Endothelial cell of umbilical vein (primary cell): ENCODE results near the gene PPM1N. TPM values are rescaled to one million over a fixed set of nuclear protein-coding genes. Genes with fewer than 3 reads are reported as not detected.

Source experiments
- BruUV-seq: library from RNA; stranded (reverse); fragments of 400-500 nt; replicated peaks from 2 replicates; lab custom pipeline; 2021; lab: Mats Ljungman, UMichigan
- CTCF ChIA-PET: fragments of 300-600, 350-600 bp; sonication (Branson Sonifier 250); formaldehyde crosslinking; loops from one replicate; lab custom pipeline; 2021; ENCODE audit warnings: antibody characterized with exemption, inconsistent platforms; lab: Charles Lee
- POLR2A ChIA-PET: fragments of 300-600, 350-600 bp; sonication (Branson Sonifier 250); formaldehyde crosslinking; loops from one replicate; lab custom pipeline; 2021; ENCODE audit warnings: antibody characterized with exemption, inconsistent platforms; lab: Charles Lee
- DNase-seq: peaks from one replicate; pipeline ENCODE4 v3.0.0-alpha.2; 2011; ENCODE audit warnings: low read depth, low spot score
- FAIRE-seq: peaks from 2 replicates; lab custom pipeline; 2011; peaks lifted over from hg19 to GRCh38; lab: Jason Lieb, UNC
- H2AFZ ChIP-seq: 2 replicates; pipeline ENCODE4 v1.6.0; 2012; ENCODE audit warnings: low read depth, low read length, control low read depth, inconsistent platforms
- H3K27ac ChIP-seq: 2 replicates; pipeline ENCODE4 v1.5.1; 2011; ENCODE audit warnings: low read depth, mild to moderate bottlenecking, control low read depth, low read length, moderate library complexity; ENCODE audit not compliant: insufficient read depth
- H3K27me3 ChIP-seq, 2 experiments: 2 replicates each; pipeline versions ENCODE4 v1.6.0 to v1.6.1; 2011; ENCODE audit warnings: low read length in 2 of 2, mixed read lengths in 1 of 2; ENCODE audit not compliant: control insufficient read depth in 2 of 2, insufficient read depth in 2 of 2
- H3K36me3 ChIP-seq, 2 experiments: 2 replicates in 1 of 2; 3 replicates in 1 of 2; pipeline ENCODE4 v1.5.1; 2011; ENCODE audit warnings: low read length in 2 of 2, mild to moderate bottlenecking in 1 of 2, moderate library complexity in 1 of 2; ENCODE audit not compliant: control insufficient read depth in 2 of 2, insufficient read depth in 2 of 2; ENCODE audit errors: extremely low read depth in 1 of 2
- H3K4me1 ChIP-seq: 3 replicates; pipeline ENCODE4 v1.5.1; 2011; ENCODE audit warnings: mild to moderate bottlenecking, low read length; ENCODE audit not compliant: control insufficient read depth, insufficient read depth; ENCODE audit errors: extremely low read depth
- H3K4me2 ChIP-seq: 2 replicates; pipeline ENCODE4 v1.6.1; 2011; ENCODE audit warnings: low read length, control low read depth, mixed read lengths; ENCODE audit not compliant: insufficient read depth
- H3K4me3 ChIP-seq, 3 experiments: fragments of 200-600 bp in 1 of 3; sonication (generic), shearing (Covaris generic) in 1 of 3; replicated peaks in 1 of 3; 2 replicates each; pipeline ENCODE4 v1.5.1; 2011 to 2016; ENCODE audit warnings: control low read depth in 3 of 3, low read length in 3 of 3, mild to moderate bottlenecking in 2 of 3, inconsistent platforms in 1 of 3, low read depth in 1 of 3, moderate library complexity in 1 of 3; ENCODE audit not compliant: insufficient read depth in 1 of 3
- H3K79me2 ChIP-seq: 2 replicates; pipeline ENCODE4 v1.6.0; 2012; ENCODE audit warnings: low read length, inconsistent platforms; ENCODE audit not compliant: control insufficient read depth, insufficient read depth
- H3K9ac ChIP-seq: replicated peaks from 2 replicates; pipeline ENCODE3; 2011; ENCODE audit warnings: low read length, control low read depth; ENCODE audit not compliant: insufficient read depth; ENCODE audit errors: extremely low read depth
- H3K9me1 ChIP-seq: replicated peaks from 3 replicates; pipeline ENCODE4 v1.6.0; 2011; ENCODE audit warnings: mild to moderate bottlenecking, low read length; ENCODE audit not compliant: control insufficient read depth, insufficient read depth; ENCODE audit errors: extremely low read depth
- H3K9me3 ChIP-seq: replicated peaks from 2 replicates; pipeline ENCODE4 v1.5.1; 2012; ENCODE audit warnings: low read length, inconsistent platforms; ENCODE audit not compliant: control insufficient read depth, insufficient read depth
- H4K20me1 ChIP-seq: replicated peaks from 2 replicates; pipeline ENCODE3; 2011; ENCODE audit warnings: mild to moderate bottlenecking, low read length; ENCODE audit not compliant: control insufficient read depth, insufficient read depth; ENCODE audit errors: extremely low read depth
- CTCF ChIP-seq, 2 donors: IDR thresholded peaks; 1 replicate in 1 of 2; 2 replicates in 1 of 2; pipeline ENCODE4 v1.5.1; 2011; ENCODE audit warnings: low read length in 2 of 2, mild to moderate bottlenecking in 2 of 2, moderate library complexity in 2 of 2, control low read depth in 1 of 2, inconsistent platforms in 1 of 2, low read depth in 1 of 2; ENCODE audit not compliant: insufficient read depth in 1 of 2; ENCODE audit errors: extremely low read depth in 1 of 2
- EZH2 ChIP-seq: IDR thresholded peaks from 2 replicates; pipeline ENCODE4 v1.6.1; 2012; ENCODE audit warnings: borderline replicate concordance, low read depth, mild to moderate bottlenecking, moderate library complexity, low read length, inconsistent platforms; ENCODE audit not compliant: severe bottlenecking
- FOS ChIP-seq: IDR thresholded peaks from 2 replicates; pipeline ENCODE4 v1.6.1; 2011; ENCODE audit warnings: mild to moderate bottlenecking, low read length, moderate library complexity, borderline replicate concordance; ENCODE audit not compliant: insufficient read depth
- GATA2 ChIP-seq: IDR thresholded peaks from 2 replicates; pipeline ENCODE4 v1.7.0; 2011; ENCODE audit warnings: low read depth, mild to moderate bottlenecking, moderate library complexity, mixed read lengths, low read length; ENCODE audit not compliant: insufficient read length, insufficient read depth
- JUN ChIP-seq: IDR thresholded peaks from 2 replicates; pipeline ENCODE4 v1.6.1; 2011; ENCODE audit warnings: borderline replicate concordance, low read depth; ENCODE audit not compliant: insufficient read length, insufficient read depth
- MAX ChIP-seq: IDR thresholded peaks from 2 replicates; pipeline ENCODE4 v1.6.1; 2011; ENCODE audit not compliant: insufficient read depth, insufficient read length
- MYC ChIP-seq: IDR thresholded peaks from one replicate; pipeline ENCODE4 v1.6.1; 2011; ENCODE audit warnings: mild to moderate bottlenecking, low read depth, low read length
- POLR2A ChIP-seq: IDR thresholded peaks from 2 replicates; pipeline ENCODE4 v1.6.1; 2012; ENCODE audit warnings: low read depth, mild to moderate bottlenecking, control low read depth, low read length
- POLR2AphosphoS5 ChIP-seq: IDR thresholded peaks from 2 replicates; pipeline ENCODE4 v1.6.1; 2012; ENCODE audit warnings: low read depth, mild to moderate bottlenecking, control low read depth, low read length, moderate library complexity; ENCODE audit not compliant: insufficient read depth
- dilution Hi-C: fragments of 300-500 bp; cut with MboI; formaldehyde crosslinking; loops from one replicate; pipeline ENCODE4 v1.15.0; 2019; ENCODE audit warnings: low sequenced_read_pairs; ENCODE audit not compliant: extremely low pct_ligation_motif_present
- intact Hi-C: fragments of 100-400 bp; cut with micrococcal nuclease; formaldehyde crosslinking; loops from one replicate; pipeline ENCODE4 v1.10.0; 2022
- polyA plus RNA-seq, 4 experiments: library from polyadenylated mRNA; depleted of rRNA in 3 of 4; stranded (reverse) in 3 of 4; unstranded in 1 of 4; fragments of >200 nt; gene quantifications; 2 replicates each; pipeline versions ENCODE4 v1.2.1 to v1.2.3, GENCODE V29; 2011 to 2012; ENCODE audit warnings: missing spikeins in 1 of 4
- total RNA-seq: library from RNA; stranded (reverse); gene quantifications from 2 replicates; pipeline ENCODE4 v1.2.3, GENCODE V29; 2021

PPM1N gene
- total and polyA plus RNA-seq, 2 donors (not counting 3 experiments of a cell fraction or from before 2014, with no cell fraction given) = 0.40 to 0.48 TPM

GRCh38 chr19:45496349-45496953 lies 1.8 kb upstream of the PPM1N start:
- BruUV-seq = no TSS peak
- peaks cover 8 to 16% of the 10 kb centered on the region in 2 experiments for H3K27me3 ChIP-seq
- intact Hi-C loops (no loop called here), dilution Hi-C loops (no loop called here)
- CTCF ChIA-PET = interaction anchor here (1.0 to 4.3 kb wide), 7 partner anchors 11 to 146 kb away, joined by 3 to 45 read pairs (median 4); no protein-coding TSS in a partner anchor
- peak; percentile 50 for FAIRE-seq
- H3K9me3 ChIP-seq = no peaks in the 10 kb centered on the region
- no peaks in the 10 kb centered on the region for H4K20me1 ChIP-seq
- H3K9me1 ChIP-seq = no peaks in the 10 kb centered on the region
- POLR2A ChIA-PET = interaction anchor here (0.6 kb wide), 1 partner anchor 65 kb away, joined by 4 read pairs; no protein-coding TSS in a partner anchor
- H2AFZ ChIP-seq = peak overlapping the region; percentile 52
- H3K9ac ChIP-seq = no peak overlapping the region
- no peaks in the 10 kb centered on the region for H3K36me3 ChIP-seq
- H3K79me2 ChIP-seq = no peaks in the 10 kb centered on the region
- no peak overlapping the region for H3K27ac ChIP-seq
- DNase-seq = peak; percentile 29
- H3K4me2 ChIP-seq = peak overlapping the region; percentile 78
- H3K4me1 ChIP-seq = peaks cover 27% of the 10 kb centered on the region
- peak overlapping the region; percentile 31 to 55 (median 40) for H3K4me3 ChIP-seq
- TF ChIP-seq GATA2 (no peak), EZH2 (no peak), CTCF (IDR thresholded peaks at IDR 0.05; ENCODE audit: extremely low read depth in 1 of 2, insufficient read depth in 1 of 2, low read depth in 1 of 2, low read length in 2 of 2) (no peak), FOS (no peak), MYC (no peak), POLR2A (no peak), JUN (no peak), POLR2AphosphoS5 (no peak), MAX (no peak)
